Activated CD4-positive, alpha-beta T cell treated with anti-CD3 and anti-CD28 coated beads for 36 hours (primary cell): Measurements from ENCODE around the gene ARSA. TPM values are rescaled to one million over a fixed set of nuclear protein-coding genes. Genes with fewer than 3 reads are reported as not detected.

ENCODE experiments used
- ATAC-seq: fragments of 200-7000 bp; cut with Tn5 transposase; one replicate; pipeline ENCODE4 v1.10.0; 2021; ENCODE audit warnings: mild to moderate bottlenecking, moderate library complexity
- CTCF ChIA-PET: fragments of 350-600 bp; sonication (Branson Sonifier 250); formaldehyde crosslinking; loops from one replicate; lab custom pipeline; 2021; ENCODE audit warnings: antibody characterized with exemption; lab: Charles Lee
- POLR2A ChIA-PET: fragments of 350-600 bp; sonication (Branson Sonifier 250); formaldehyde crosslinking; loops from one replicate; lab custom pipeline; 2021; ENCODE audit warnings: antibody characterized with exemption, inconsistent platforms; lab: Charles Lee
- DNase-seq: peaks from one replicate; pipeline ENCODE4 v3.0.0-alpha.2; 2020
- H3K27ac Mint-ChIP-seq: one replicate; pipeline ENCODE4 v1.8.0; 2021; ENCODE audit warnings: mixed read lengths
- H3K27me3 Mint-ChIP-seq: one replicate; pipeline ENCODE4 v1.8.0; 2021; ENCODE audit warnings: mixed read lengths
- H3K36me3 Mint-ChIP-seq: one replicate; pipeline ENCODE4 v1.8.0; 2021; ENCODE audit warnings: low read depth, mixed read lengths
- H3K4me1 Mint-ChIP-seq: one replicate; pipeline ENCODE4 v1.8.0; 2021; ENCODE audit warnings: mixed read lengths
- H3K4me3 Mint-ChIP-seq: one replicate; pipeline ENCODE4 v1.8.0; 2021; ENCODE audit warnings: mild to moderate bottlenecking, moderate library complexity, mixed read lengths
- H3K9me3 Mint-ChIP-seq: one replicate; pipeline ENCODE4 v1.8.0; 2021; ENCODE audit warnings: low read depth, mixed read lengths
- intact Hi-C, 2 experiments: fragments of 100-400 bp; cut with DNase I in 1 of 2; cut with micrococcal nuclease in 1 of 2; formaldehyde crosslinking; loops; one replicate each; pipeline versions ENCODE4 v1.14.2 to v1.15.1; 2022 to 2024; cut with DNase I, micrococcal nuclease
- total RNA-seq, 2 experiments: library from RNA; stranded (reverse); gene quantifications; one replicate each; pipeline ENCODE4 v1.2.3, GENCODE V29; 2021

Gene ARSA
- total RNA-seq, 2 experiments from 2014 or later: 14.9 to 15.4 TPM

- ATAC-seq (no peak), DNase-seq (no peak)
- Mint-ChIP-seq H3K36me3 (peaks cover 15% of the 10 kb centered on the region), H3K4me1 (peaks cover 24% of the 10 kb centered on the region), H3K27me3 (no peaks in the 10 kb centered on the region), H3K27ac (no peak overlapping the region), H3K9me3 (no peaks in the 10 kb centered on the region), H3K4me3 (peak overlapping the region; percentile 86)
- CTCF ChIA-PET: interaction anchor here (1.0 to 3.9 kb wide), 2 partner anchors 21 to 59 kb away, joined by 3 to 14 read pairs; partner anchors contain the start of gene SCO2
- intact Hi-C loops: loop anchor here in 1 of 2 experiments (5.0 kb wide), 1 partner anchor 108 kb away; no protein-coding TSS in a partner anchor
- POLR2A ChIA-PET: no interaction called here
Measured at GRCh38 chr22:50584106-50585096, 43.6 kb downstream of the ARSA start.

- ATAC-seq (peak; percentile 21), DNase-seq (no peak)
- H3K27me3 Mint-ChIP-seq: no peaks in the 10 kb centered on the region
- peaks cover 25% of the 10 kb centered on the region for H3K4me1 Mint-ChIP-seq
- intact Hi-C loops: loop anchor here (1.0 to 5.0 kb wide), 13 partner anchors 21 to 398 kb away; partner anchors contain the start of genes ARSA (in 1 of the 2), MAPK11 (in 1 of the 2), PPP6R2 (in 1 of the 2) and SYCE3 (in 1 of the 2)
- H3K4me3 Mint-ChIP-seq: peak overlapping the region; percentile 86
- no peaks in the 10 kb centered on the region for H3K9me3 Mint-ChIP-seq
- ChIA-PET CTCF (interaction anchor here (1.1 to 3.9 kb wide), 2 partner anchors 18 to 58 kb away, joined by 4 to 14 read pairs; partner anchors contain the start of gene SCO2), POLR2A (interaction anchor here (0.6 to 1.6 kb wide), 2 partner anchors 38 to 58 kb away, joined by 4 to 6 read pairs; partner anchors contain the start of gene SCO2)
- peak overlapping the region; percentile 84 for H3K27ac Mint-ChIP-seq
- H3K36me3 Mint-ChIP-seq: peaks cover 22% of the 10 kb centered on the region
Measured at GRCh38 chr22:50583294-50583861, 44.6 kb downstream of the ARSA start.

- CTCF ChIA-PET: interaction anchor here (0.6 to 3.9 kb wide), 8 partner anchors 12 to 286 kb away, joined by 3 to 14 read pairs (median 4); partner anchors contain the start of genes LMF2, NCAPH2 and SCO2
- ATAC-seq (peak; percentile 97), DNase-seq (peak; percentile 99)
- Mint-ChIP-seq H3K27ac (peak within 1 kb of the TSS; percentile 84), H3K36me3 (peaks cover 22% of the 10 kb centered on the region), H3K4me1 (peaks cover 25% of the 10 kb centered on the region), H3K4me3 (peak within 1 kb of the TSS; percentile 86), H3K27me3 (no peaks in the 10 kb centered on the region), H3K9me3 (no peaks in the 10 kb centered on the region)
- POLR2A ChIA-PET: interaction anchor here (0.6 to 1.6 kb wide), 10 partner anchors 19 to 330 kb away, joined by 3 to 11 read pairs (median 4); partner anchors contain the start of genes LMF2, SCO2 and SYCE3
- intact Hi-C loops: loop anchor here (1.0 to 5.0 kb wide), 17 partner anchors 19 to 397 kb away; partner anchors contain the start of genes NCAPH2 (in 2 of the 2), ARSA (in 1 of the 2), MAPK11 (in 1 of the 2) and PPP6R2 (in 1 of the 2)
Measured at GRCh38 chr22:50582493-50583293, 45.3 kb downstream of the ARSA start, which contains the start of gene CHKB. Gene CHKB, minus strand, starts transcription at chr22:50582849. Its CDS starts 68 bp downstream, at chr22:50582781.

DNA sequence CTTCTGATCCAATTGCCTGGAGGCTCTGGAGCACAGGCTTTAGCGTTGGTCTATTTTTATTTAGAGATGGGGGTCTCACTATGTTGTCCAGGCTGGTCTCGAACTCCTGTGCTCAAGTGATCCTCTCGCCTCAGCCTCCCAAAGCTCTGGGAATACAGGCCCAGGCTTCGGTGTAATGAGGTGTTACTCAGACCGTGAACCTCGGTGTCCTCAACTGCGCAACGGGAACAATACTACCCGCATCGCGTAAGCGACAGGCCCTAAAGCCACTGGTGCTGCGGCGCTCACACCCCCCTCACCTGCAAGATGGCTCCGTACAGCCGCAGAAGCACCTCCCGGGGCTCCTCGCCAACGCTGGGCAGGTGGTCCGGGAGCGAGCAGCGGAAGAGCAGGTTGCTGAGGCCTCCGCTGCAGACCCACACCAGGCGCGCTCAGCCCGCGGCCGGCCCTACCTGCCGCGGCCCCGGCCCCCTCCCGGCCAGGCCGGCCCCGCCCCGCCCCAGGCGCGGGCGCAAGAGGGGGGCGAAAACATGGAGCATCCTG, 45.9 kb downstream of the ARSA start:
- ChIA-PET CTCF (interaction anchor here (0.6 to 3.9 kb wide), 9 partner anchors 11 to 286 kb away, joined by 3 to 14 read pairs (median 4); partner anchors contain the start of genes LMF2, NCAPH2 and SCO2), POLR2A (interaction anchor here (0.6 to 1.6 kb wide), 7 partner anchors 19 to 74 kb away, joined by 3 to 11 read pairs (median 4); partner anchors contain the start of genes LMF2, SCO2 and SYCE3)
- Mint-ChIP-seq H3K27me3 (no peaks in the 10 kb centered on the region), H3K4me1 (peaks cover 25% of the 10 kb centered on the region), H3K27ac (peak overlapping the region; percentile 83), H3K4me3 (peak overlapping the region; percentile 86), H3K9me3 (no peaks in the 10 kb centered on the region), H3K36me3 (peaks cover 26% of the 10 kb centered on the region)
- intact Hi-C loops: loop anchor here (1.0 to 5.0 kb wide), 12 partner anchors 19 to 391 kb away; partner anchors contain the start of genes NCAPH2 (in 2 of the 2), MAPK11 (in 1 of the 2), PPP6R2 (in 1 of the 2) and SBF1 (in 1 of the 2)
- peak; percentile 67 for DNase-seq
- no peak for ATAC-seq

GRCh38 chr22:50581031-50581949, 46.7 kb downstream of the ARSA start:
- intact Hi-C loops: loop anchor here in 1 of 2 experiments (5.0 kb wide), 1 partner anchor 111 kb away; no protein-coding TSS in a partner anchor
- no peak for ATAC-seq

GRCh38 chr22:50579752-50580151, 48.2 kb downstream of the ARSA start:
- ChIA-PET POLR2A (no interaction called here), CTCF (no interaction called here)
- H3K27me3 Mint-ChIP-seq: no peaks in the 10 kb centered on the region
- peaks cover 37% of the 10 kb centered on the region for H3K36me3 Mint-ChIP-seq
- no peak overlapping the region for H3K4me3 Mint-ChIP-seq
- no peak overlapping the region for H3K27ac Mint-ChIP-seq
- DNase-seq (no peak), ATAC-seq (no peak)
- peaks cover 25% of the 10 kb centered on the region for H3K4me1 Mint-ChIP-seq
- intact Hi-C loops: loop anchor here in 1 of 2 experiments (5.0 kb wide), 1 partner anchor 113 kb away; no protein-coding TSS in a partner anchor
- no peaks in the 10 kb centered on the region for H3K9me3 Mint-ChIP-seq

More at GRCh38 chr22:50581031-50581949, 46.7 kb downstream of the ARSA start:
- DNase-seq: no peak
- Mint-ChIP-seq H3K9me3 (no peaks in the 10 kb centered on the region), H3K36me3 (peaks cover 28% of the 10 kb centered on the region), H3K4me3 (peak overlapping the region; percentile 86), H3K27me3 (no peaks in the 10 kb centered on the region), H3K27ac (peak overlapping the region; percentile 81), H3K4me1 (peaks cover 25% of the 10 kb centered on the region)
- ChIA-PET CTCF (interaction anchor here (0.7 to 3.9 kb wide), 5 partner anchors 15 to 60 kb away, joined by 3 to 14 read pairs (median 4); partner anchors contain the start of gene SCO2), POLR2A (interaction anchor here (1.3 kb wide), 1 partner anchor 56 kb away, joined by 11 read pairs; the partner anchor contains the start of gene SCO2)

DNA sequence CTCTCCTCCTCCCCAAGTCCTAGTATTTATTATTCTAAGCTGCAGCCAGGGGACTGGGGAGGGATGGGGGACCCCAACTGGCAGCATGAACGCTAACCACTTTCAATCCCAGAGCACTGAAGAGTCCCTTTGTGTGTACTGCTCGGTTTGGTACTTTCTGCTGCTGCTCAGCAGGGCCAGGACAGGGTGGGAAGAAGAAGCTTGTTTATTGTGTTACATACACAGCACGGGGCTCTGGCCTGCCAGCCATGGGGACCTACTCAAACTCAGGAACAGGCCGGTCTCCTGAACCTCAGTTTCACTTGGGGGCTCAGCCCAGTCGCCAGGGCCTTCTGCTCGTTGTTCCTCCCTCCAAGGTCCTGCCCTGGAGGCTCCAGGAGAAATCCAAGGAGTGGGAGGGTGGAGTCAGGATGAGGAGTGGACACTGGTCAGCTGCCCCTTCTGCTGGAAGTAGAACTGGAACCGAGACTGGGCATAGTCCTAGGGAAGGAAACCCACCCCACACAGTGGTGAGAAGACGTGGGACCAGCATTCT, 49.1 kb downstream of the ARSA start:
- Mint-ChIP-seq H3K27ac (no peak overlapping the region), H3K4me1 (peaks cover 24% of the 10 kb centered on the region), H3K27me3 (no peaks in the 10 kb centered on the region), H3K4me3 (no peak overlapping the region), H3K36me3 (peaks cover 41% of the 10 kb centered on the region), H3K9me3 (no peaks in the 10 kb centered on the region)
- POLR2A ChIA-PET: no interaction called here
- intact Hi-C loops: no loop called here
- ATAC-seq: no peak
- CTCF ChIA-PET: no interaction called here
- DNase-seq: no peak

DNA sequence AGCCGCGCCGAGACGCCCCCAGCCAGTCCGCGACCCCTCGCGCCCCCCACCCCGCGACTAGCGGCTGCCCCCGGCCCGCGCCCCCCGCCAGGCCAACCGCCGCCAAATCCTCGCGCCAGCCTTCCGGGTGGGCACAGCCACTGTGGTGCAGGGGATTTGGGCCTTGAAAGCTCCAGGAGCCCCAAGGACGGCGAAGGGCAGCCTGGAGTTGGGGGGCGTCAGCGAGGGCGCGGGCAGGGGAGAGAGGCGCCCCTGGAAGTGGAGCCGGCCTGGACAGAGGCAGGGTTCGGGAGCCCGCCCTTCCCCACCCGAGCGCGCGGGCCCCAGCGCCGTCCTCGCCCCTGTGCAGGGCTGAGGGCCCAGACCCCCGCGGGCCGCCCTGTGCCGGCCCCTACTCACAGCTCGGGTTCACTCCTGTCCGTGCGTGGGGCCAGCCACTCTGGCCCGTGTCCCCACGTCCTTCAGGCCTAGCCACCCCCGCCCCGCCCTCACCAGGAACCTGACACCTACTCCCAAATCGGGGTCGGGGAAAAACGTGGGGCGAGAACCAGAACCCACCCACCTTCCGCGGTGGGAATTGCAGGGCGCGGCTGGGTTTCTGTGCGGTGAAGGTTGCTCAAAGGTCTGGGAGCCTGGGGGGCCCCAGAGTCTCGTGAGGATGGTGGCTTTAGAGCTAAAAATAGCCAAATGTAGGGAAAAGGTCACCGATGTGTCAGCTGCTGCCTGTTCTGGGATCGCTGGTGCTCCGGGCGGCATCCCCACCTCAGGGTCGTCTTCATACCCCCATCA, 49.8 kb downstream of the ARSA start, which contains the start of gene CPT1B:
CPT1B (minus strand) TSS at position 441 of the 789 bp plus-strand sequence. CDS start 512 bp downstream, outside the sequence.
- ChIA-PET POLR2A (no interaction called here), CTCF (interaction anchor here (0.9 kb wide), 1 partner anchor 13 kb away, joined by 3 read pairs; no protein-coding TSS in a partner anchor)
- H3K27me3 Mint-ChIP-seq: no peaks in the 10 kb centered on the region
- H3K4me3 Mint-ChIP-seq: no peak within 1 kb of the TSS
- H3K9me3 Mint-ChIP-seq: no peaks in the 10 kb centered on the region
- ATAC-seq (no peak), DNase-seq (no peak)
- H3K36me3 Mint-ChIP-seq: peaks cover 41% of the 10 kb centered on the region
- peaks cover 18% of the 10 kb centered on the region for H3K4me1 Mint-ChIP-seq
- H3K27ac Mint-ChIP-seq: no peak within 1 kb of the TSS
- intact Hi-C loops: no loop called here
